NCI-H1694 (cell line): ENCODE measurements around the gene SF3B6.
A peak's percentile ranks its signal among the peaks of the same experiment; 100 is the strongest.
"Not testable (repeated sequence)": the region's sequence is repeated elsewhere in the genome, so short reads cannot be mapped to it uniquely, and the experiment has no call there.

Experiments used
- DNase-seq: peaks from one replicate; lab custom pipeline; 2025; lab: John Stamatoyannopoulos, UW

The SF3B6 gene

DNA sequence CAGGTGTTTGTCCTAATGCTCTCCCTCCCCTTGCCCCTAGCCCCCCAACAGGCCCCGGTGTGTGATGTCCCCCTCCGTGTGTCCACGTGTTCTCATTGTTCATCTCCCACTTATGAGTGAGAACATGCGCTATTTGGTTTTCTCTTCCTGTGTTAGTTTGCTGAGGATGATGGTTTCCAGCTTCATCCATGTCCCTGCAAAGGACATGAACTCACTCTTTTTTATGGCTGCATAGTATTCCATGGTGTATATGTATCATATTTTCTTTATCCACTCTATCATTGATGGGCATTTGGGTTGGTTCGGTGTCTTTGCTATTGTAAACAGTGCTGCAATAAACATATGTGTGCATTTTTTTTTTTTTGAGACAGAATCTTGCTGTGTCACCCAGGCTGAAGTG is 17.1 kb upstream of the SF3B6 start:
- not testable (repeated sequence) for DNase-seq

DNA sequence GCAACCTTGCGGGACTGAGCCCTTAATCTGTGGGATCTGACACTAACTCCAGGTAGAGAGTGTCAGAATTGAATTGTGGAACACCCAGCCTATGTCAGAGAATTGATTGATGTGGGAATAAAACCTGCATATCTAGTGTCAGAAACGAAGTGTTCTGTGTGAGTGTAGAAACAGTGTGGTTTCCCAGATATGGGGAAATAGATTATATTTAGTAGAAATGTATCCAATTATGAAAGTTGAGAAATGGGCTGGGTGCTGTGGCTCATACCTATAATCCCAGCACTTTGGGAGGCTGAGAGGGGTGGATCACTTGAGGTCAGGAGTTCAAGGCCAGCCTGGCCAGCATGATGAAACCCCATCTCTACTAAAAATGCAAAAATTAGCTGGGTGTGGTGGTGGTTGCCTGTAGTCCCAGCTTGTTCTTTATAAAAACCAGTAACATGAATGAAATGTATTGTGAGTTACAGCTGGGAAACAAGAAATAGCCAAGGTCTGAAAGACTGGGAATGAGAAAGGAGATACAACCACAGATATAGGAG is 12.8 kb upstream of the SF3B6 start:
- no peak for DNase-seq

DNA sequence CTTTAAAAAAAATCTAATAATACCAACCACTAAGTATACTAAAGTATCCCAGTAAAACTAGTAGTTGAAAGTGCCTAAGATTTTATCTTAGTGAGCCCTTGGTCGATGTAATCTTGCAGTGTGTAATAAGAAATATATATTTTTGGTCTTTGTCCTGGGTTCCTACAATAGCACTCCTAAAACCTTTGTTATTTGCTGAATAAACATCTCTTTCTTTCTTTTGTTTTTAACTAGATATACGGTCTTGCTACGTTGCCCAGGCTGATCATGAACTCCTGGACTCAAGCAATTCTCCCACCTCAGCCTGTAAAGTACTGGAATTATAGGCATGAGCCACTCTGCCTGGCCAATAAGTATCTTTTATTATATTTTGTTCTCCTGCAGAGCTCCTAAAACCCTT is 10.9 kb upstream of the SF3B6 start:
- no peak for DNase-seq

DNA sequence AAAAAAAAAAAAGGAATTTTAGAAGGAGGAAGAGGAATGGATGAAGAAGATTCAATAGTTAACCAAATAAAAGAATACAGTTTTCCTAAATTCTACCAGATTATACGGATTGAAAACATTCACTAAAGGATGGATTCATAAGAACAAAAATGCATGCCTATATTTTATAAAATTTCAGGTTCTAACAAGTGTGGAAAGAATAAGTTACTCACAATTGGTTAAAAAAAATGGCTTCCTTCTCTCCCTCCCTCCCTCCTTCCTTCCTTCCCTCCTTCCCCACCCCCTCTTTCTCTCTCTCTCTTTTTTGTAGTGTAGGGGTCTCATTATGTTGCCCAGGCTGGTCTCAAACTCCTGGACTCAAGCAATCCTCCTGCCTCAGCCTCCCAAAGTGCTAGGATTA is 10.1 kb upstream of the SF3B6 start:
- DNase-seq = no peak

DNA sequence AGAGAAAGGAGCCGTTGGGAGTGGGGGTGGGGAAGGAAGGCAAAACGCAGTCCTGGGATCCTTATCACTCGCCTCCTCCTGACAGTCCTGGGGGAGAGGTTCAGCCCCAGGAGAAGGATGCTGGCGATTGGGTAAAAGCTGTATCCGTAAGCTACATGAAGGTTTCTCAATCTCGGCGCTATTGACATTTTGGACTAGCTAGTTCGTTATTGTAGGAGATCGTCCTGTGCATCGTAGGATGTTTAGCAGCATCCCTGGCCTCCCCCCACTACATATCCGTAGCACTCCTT is 9.0 kb upstream of the SF3B6 start:
- DNase-seq = no peak

DNA sequence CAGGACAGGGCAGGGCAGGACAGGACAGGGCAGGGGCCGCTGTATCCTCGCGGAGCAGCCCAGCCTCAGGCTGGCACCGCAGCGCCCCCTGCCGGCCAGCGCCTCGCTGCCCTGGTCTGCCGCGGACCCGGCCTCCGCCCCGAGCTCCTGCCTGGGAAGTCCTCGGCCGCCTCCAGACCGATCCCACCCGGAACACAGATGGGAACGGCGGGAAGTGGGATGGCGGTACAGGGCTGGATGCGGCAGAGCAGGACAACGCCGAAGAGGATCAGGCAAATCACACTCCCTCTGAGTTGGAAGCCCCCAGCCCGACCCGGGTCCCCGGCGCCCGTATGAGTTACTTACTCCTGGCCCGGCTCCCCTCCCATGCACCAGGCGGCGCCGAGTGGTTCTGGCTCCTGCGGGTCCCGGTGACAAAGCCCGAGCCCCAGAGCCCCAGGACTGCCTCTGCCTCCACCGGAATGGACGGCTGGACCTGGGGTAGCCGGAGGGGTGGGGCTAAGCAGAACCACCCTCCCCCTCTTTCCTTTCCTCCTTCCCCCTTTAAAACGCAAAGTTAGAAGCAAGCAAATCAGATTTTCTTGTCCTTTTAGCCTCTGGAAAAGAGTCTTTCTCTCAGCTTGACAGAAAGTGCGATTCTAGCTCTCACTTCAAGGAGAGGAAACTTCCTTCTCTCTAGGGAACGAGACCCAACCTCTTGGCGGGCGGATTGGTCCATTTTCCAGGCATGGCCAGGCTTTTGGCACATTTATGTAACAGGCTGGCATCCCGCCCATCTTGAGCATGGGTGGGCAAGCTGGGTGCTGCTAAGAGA is 8.5 kb upstream of the SF3B6 start, which contains the start of gene TP53I3:
Gene TP53I3, minus strand, starts transcription at position 449 of the 814 bp plus-strand sequence. CDS start 508 bp downstream, outside the sequence.
- peak; percentile 74 for DNase-seq

DNA sequence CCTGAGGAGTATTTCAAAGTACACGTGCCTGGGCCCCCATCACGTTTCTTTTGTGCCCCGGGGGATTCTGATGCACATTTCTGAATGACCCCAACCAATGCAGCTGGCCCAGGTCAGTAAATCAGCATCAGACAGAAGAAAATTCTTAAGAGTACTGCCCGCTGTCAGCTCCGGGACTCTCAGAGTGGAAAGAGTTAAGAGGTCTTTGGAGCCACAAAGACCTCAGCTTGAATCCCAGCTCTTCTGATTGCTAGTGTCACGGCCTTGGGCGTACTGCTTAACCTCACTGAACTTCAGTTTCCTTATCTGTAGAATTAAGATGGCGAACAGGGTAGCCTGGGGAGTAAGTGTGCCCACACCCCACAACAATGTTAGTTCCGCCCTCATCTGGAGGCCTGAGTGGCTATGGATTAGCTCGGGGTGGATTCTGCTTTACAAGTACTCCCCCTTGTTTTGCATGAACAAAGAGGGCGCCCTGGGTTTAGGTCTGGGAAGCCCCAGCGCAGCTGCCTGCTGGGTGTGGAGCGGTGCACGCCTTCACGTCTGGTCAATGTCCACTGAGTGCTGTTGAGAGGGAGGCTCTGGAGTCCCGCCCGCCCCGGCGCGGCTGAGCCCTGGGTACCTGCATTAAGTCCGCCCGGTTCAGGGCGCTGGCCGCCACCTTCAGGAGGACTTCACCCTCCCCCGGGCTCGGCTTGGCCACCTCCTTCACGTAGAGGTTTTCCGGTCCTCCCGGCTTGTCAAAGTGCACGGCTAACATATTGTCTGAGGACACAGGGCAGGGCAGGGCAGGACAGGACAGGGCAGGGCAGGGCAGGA is 7.7 kb upstream of the SF3B6 start:
- peak; percentile 73 for DNase-seq

DNA sequence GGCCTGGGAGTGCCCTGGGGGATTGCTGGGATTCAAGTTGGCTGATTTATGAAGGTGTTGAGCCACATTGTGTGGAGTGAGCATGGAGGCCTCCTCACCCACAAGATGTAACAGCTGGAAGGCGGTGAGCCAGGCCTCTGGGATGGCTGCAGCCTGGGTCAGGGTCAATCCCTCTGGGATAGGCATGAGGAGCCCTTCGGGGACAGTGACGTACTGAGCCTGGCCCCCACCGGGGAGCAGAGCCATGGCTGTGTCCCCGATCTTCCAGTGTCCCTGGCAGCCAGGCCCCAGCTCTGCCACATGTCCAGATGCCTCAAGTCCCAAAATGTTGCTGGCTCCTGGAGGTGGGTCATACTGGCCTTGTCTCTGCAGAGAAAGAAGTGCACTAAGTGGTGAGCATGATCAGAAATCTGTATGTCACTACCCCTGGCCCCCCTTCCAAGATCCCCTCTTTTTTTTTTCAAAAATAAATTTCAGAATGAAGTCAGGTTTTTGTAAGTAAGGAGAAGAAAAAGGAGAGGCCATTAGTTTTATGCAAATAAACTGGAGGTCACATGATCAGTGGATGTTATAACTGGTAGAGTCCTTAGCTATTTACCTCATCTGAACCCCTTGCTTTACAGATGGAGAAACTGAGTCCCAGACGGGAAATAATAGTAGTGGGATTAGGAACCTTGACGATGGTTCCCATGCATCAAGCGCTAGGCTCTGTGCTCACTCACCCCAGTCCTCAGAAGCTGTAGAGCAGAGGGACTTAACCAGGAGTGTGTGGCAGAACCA is 6.9 kb upstream of the SF3B6 start:
- no peak for DNase-seq

DNA sequence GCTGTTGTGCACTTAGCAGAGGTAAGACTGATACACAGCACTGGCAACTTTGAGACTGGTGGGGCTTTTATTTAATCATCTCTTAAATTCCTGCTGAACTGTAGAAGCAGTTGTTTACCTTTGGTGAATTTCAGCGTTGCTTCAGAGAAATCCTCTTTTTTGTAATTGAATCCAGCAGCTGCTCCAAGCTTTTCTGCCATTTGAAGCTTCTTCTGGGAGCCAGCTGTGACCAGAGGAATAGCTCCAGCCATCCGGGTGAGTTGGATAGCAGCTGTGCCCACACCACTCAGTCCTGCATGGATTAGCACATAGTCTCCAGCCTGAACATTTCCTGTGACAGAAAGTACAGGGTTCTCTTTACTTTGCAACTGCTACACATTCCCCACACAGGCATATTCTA is 4.6 kb upstream of the SF3B6 start:
- no peak for DNase-seq

DNA sequence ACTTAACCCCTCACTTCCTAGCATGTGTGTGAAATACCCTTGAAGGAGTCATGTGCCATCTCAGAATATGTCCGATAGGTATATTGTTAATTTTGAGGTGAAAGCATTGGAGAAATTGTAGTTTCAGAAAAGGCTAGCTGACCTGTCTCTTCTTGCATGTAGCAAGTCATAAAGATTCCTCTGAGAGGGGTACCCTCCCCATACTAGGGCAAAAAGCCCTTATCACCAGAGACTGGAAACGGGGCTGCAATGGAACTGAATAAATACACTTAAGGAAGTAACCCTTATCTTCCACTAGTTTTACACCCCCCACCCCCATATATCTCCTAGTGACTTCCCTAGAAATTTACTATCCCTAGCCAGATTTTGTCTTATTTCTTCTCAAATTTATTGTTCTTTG is 1.8 kb upstream of the SF3B6 start:
- DNase-seq = no peak

DNA sequence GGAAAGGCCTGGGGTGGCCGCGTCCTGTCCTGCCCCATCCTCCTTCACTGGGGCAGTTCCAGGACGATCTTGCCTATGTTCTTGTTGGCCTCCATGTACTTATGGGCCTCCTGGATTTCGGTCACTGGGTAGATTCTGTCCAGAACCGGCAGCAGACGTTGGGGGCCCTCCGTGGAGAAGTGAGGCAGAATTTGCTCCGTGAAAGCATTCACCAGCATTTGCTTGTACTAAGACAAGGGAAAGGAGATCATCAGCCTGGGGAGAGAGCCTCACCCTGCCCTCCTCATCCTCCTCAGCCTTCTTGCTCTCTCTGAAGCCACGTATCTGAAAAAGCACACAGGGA is 1.4 kb upstream of the SF3B6 start:
- DNase-seq = no peak

DNA sequence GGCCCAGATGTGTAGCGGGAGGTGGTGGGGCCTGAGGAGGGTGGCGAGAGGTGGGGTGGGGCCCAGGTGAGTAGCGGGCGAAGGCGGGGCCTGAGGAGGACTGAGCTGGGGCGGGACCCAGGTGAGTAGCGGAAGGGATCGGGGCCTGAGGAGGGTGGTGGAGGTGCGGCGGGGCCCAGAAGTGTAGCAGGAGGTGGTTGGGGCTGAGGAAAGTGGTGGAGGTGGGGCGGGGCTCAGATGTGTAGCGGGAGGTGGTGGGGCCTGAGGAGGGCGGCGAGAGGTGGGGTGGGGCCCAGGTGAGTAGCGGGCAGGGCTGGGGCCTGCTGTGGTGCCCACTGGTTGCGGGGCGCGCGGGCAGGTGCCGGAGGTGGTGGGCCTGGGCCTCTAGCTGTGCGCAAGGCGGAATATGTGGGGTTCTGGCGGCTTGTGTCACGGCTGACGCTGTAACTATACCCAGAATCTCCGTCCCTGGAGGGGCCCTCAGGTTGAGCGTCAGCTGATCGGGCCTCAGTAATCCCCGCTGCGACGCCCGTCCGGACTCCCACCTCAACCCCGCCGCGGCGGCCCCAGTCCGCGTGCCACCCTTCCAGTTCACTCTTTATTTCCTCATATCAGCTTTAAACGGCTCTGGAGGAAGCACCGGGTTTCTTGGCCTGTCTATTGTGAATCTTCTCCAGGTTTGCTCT is 866 bp upstream of the SF3B6 start:
- no peak for DNase-seq

DNA sequence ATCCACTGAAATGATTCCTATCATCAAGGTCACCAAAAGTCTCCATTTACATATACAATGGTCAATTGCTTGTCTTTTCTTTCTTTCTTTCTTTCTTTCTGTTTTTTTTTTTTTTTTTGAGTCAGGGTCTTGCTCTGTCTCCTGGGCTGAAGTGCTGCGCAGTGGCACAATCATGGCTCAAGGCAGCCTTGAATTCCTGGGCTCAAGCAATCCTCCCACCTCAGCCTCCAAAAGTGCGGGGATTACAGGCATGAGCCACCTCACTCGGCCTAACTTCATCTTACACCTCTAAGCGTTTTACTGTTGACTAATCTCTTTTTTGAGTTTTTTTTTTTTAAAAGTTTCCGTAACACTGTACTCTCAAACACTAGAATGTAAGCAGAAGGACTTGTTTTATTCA is 867 bp downstream of the SF3B6 start:
- no peak for DNase-seq

DNA sequence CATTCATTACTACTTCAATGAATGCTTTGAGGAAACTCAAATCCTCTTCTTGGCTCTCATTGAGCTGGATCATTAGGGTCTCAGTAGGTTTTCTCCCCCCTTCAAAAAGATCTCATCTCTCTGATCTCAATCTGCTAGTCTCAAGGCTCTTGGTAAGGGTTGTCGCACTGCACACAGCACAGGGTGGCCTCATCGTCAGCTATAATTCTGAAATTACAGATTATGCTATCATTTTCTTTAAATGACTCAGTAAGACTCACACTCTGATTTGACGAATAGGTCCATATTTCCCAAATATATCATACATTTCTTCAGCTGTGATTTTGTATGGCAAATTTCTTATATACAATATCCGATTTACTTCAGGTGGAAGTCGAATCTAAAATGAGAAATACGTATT is 2.3 kb downstream of the SF3B6 start:
- DNase-seq = no peak

DNA sequence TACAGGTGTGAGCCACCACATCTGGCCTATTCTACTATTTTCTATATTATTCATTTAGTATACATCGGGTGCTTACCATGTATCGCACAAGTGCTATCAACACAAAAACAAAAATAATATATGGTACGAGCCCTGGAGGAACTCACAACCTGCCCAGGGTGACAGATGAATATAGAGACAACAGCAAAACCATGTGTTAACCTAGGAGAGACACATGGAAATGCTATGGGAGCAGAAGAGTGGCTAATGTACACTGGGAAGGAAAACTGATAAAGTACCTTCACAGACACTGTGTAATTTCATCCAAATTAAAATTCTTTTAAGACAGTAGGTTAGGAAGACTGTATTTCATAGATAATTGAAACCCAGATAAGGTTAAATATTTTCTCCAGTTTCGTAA is 3.9 kb downstream of the SF3B6 start:
- DNase-seq = no peak

DNA sequence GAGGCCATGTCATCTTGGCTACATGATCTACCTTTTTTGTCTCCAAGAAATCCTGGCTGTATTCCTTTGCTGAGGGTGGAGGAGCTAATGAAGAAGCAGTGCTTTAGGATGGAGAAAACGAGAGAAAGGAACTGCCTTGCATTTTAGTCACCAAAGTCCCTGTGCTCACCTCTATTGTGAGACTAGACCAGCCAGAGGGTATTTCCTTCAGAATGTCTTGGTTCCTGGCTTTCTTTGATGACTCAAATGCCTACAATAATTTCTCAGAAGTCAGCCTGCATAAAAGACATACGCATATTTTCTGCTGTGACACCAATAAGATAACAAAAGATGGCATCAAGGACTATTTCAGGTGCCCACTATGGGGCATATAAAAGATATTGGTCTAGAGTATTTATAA is 10.8 kb downstream of the SF3B6 start:
- no peak for DNase-seq

DNA sequence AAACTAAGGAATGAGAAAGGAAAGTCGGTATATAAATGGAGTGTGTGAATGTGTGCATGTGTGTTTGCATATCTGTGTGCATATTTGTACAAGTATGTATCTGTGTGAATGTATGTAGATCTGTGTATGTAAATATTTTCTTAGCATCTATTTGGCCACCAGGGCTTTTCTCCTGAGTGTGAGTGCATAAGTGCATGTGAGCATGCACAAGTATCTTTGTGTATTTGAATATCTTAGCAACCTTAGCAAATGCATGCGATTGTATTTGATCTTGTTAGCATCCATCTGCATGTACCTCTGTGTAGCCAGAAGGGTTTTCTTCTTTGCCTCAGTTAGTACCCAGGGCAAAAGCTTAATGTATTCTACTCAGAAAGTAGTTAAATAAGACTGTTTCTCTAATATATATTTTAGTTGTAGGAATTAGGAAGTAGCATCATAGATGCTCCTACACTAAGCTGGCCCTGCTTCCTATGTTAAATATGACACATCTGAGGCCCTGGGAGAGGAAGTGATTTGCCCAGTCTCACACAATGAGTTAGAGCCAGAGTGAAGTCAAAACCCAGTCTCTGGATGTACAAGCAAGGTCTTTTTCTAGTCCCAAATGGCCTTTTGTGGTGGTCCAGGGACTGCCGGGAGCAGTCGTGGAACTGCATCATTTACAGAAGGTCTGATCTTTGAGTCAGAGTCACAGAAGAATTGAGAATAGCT is 17.4 kb downstream of the SF3B6 start:
- no peak for DNase-seq

DNA sequence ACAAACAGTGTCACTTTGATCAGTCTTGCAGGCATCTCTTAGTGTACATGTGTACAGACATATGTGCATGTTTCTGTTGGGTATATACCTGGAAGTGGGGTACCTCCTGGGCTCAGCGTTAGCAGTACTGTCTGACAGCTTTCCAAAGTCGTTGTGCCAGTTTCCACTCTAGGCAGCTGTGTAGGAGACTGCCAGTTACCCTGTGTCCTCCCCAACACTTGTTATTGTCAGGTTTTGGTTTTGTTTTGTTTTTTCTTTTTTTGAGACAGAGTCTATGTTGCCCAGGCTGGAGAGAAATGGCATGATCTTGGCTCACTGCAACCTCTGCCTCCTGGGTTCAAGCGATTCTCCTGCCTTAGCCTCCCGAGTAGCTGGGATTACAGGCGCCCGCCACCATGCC is 20.4 kb downstream of the SF3B6 start:
- no peak for DNase-seq

DNA sequence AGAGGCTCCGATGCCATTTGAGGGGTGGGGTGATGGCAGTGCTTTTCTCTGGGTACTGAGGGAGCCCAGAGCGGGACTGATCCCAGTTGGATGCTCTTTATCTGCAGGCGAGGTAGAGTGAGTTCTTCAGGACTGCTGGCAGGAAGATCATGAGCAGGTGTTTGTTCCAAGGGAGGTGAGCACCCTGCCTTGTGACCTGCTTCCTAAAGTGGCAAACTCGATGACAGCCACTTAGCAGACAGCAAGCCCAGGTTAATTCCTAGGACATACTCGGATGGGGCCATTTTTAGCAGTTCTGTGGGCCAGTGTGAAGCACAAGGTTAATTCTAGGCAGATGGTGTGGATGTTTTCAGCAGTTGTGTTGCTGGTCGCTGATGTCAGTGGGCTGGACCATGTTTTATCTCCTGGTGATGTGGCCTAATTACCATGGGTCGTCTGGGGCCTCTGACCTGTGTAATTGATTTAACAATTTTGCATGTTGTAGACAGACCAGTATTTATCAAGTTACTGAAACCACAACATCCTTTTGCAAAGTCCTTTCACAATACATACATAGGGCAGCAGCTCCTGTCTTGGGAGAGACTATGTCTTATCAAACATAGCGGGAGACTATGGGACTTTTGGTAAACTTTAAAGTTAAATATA is 21.6 kb downstream of the SF3B6 start:
- no peak for DNase-seq

DNA sequence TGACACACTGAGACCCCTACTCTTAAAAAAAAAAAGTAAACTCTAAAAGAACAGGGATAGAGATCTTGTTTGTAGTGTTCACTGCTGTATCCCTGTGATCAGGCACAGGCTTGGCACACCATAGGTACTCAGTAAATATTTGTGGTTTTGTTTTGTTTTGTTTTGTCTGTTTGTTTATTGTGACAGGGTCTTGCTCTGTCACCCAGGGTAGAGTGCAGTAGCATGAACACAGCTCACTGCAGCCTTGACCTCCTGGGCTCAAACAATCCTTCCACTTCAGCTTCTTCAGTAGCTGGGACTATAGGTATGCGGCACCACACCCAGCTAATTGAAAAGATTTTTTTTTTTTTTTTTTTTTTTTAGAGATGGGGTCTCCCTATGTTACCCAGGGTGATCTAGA is 23.2 kb downstream of the SF3B6 start:
- DNase-seq = no peak

DNA sequence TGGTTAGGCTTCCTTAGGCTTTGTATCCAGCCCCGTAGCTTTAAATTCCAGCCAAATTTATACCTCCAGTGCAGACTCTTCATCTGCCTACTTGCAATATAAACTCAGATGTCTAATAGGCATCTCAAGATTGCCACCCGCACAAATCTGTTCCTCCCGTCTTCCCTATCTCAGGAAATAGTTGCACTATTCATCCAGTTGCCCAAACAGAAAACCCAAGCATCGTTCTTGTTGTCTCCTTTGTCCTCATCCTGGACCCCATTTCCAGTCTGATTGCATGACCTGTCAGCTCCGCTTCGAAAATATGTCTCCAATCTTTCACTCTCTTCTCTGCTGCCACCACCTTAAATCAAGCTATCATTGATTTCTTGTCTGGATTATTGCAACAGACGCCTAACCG is 24.3 kb downstream of the SF3B6 start:
- no peak for DNase-seq
